C1 segment of cervical spinal cord (tissue), 14 donors: ENCODE data around the gene KIF18B.
"Not testable (repeated sequence)": the region's sequence is repeated elsewhere in the genome, so short reads cannot be mapped to it uniquely, and the experiment has no call there.

Experiments used
- DNase-seq, 14 donors: peaks; one replicate each; lab custom pipeline; 2025; lab: John Stamatoyannopoulos, UW

The KIF18B gene

DNA sequence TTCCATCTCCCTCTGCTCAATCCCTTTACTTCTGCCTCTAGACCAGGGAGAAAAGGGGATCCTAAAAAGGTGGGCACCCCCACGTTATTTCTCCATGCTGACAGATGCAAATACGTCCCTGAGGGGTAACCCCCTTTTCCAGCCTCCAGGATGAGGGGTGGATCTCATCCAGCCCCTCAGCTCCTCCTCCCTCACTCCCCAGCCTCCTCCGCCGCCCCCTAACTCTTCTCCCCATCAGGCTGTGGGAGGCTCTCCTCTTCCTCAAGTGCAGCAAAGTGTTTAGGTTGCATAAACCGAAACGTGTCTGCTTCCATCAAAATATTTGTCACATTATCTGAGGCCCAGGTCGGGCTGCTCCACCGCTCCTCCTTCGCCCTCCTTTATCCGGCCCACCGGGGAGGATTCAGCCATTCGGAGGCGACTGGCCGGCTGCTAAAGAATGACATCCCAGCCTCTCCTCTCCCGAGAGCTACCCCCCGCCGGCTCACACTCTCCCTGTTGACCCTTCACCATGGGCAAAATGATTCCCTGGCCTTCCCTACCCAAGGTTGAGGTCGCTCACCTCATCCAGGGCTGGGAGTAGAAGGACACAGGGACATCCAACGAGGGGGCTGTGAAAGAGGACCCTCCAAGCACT lies 21.7 kb upstream of the KIF18B start:
- DNase-seq = no peak

DNA sequence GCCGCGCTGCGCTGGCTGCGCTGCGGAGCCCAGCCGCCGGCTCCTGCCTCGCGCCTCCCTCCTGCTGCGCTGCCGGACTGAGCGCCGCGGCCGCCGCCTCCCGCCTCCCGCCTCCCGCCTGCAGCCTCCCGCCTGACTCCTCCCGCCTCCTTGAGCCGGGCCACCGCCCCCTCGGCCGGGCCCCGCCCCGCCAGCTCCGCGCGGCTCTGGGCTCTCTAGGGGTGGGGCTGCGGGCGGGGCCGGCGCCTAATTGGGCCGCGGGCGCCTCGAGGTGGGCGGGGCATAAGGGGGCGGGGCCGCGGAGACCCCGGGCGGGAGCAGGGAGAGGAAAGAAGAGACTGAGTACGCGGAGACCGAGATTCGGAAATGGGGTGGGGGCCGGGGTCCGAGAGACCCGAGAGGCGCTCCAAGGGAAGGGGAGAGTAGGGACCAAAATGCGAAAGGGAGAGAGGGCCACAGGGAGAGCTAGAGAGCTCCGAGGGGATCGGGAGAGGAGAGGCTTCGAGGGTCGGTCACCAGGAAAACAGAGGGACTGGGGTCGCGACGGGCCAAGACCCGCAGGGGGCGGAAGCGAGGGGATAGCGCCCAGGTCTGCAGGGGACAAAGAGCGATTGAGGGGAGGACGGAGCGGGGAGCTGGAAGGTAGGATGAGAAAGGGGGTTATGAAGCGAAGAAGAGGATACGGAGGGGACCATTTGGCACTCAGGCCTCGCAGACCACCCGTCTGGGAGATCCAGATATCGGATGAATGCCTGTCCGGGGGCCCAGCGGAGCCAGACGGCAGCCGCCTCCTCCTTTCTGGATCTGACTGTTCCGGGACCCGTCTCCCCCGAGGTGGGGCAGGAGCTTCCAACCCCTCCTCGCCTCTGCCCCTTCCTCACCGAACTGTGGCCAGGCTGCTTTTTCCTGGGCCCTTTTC lies 20.9 kb upstream of the KIF18B start, which contains the start of gene C1QL1:
Gene C1QL1, minus strand, starts transcription at position 79 of the 919 bp plus-strand sequence. CDS start 255 bp downstream, outside the sequence.
- DNase-seq = peak in 12 of 14 donors; percentile 19 to 87 (median 63)

DNA sequence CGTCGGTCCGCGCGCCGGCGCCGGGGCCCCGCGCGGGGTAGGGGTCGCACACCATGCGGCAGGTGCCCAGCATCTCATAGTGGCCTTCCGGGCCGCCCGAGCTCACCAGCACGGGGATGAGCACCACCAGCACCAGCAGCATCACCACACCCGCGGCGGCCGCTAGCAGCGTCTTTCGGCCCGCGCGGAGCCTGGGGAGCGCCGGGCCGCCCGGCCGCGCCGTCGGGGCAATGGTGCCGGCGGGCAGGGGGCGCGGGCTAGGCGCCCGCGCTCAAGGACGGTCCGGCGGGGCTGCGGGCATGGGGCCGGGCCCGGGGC lies 20.3 kb upstream of the KIF18B start:
- DNase-seq = no peak

DNA sequence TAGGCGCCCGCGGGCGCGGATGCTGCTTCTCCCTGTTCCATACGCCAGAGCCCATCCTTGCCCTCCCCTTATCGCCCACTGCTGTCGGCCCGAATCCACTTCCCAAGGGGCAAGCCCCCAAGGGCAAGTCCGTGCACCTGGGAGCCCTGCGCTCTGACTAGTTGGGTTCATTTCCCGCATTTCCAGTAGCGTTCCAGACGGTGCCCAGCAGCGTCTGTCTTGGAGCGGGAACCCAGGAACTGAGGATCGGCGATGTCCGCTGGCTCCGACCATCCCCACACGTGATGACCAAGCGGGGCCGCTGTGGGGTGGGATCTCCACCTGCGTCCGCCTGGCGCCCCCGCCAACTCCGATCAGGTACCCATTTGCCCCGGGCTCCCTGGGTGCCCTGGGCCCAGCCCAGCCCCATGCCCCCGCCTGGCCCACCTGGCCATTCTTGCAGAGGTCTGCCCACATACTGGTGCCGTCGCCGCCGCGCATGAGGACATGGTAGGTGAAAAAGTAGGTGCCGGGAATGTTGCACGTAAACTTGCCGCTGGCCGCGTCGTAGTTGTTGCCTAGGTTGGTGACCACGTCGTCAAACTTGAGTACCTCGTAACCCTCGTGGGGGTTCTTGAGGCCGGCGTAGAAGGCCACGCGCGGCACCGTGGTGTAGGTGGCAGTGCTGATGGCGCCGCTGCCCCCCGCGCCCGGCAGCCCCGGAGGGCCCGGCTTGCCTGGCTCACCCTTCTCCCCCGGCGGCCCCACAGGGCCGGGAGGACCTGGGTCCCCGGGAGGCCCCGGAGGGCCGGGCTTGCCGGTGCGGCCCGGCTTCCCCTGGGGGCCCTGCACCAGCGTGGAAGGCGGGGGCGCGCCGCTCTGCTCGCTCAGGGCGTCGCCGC lies 19.7 kb upstream of the KIF18B start:
- DNase-seq = no peak

DNA sequence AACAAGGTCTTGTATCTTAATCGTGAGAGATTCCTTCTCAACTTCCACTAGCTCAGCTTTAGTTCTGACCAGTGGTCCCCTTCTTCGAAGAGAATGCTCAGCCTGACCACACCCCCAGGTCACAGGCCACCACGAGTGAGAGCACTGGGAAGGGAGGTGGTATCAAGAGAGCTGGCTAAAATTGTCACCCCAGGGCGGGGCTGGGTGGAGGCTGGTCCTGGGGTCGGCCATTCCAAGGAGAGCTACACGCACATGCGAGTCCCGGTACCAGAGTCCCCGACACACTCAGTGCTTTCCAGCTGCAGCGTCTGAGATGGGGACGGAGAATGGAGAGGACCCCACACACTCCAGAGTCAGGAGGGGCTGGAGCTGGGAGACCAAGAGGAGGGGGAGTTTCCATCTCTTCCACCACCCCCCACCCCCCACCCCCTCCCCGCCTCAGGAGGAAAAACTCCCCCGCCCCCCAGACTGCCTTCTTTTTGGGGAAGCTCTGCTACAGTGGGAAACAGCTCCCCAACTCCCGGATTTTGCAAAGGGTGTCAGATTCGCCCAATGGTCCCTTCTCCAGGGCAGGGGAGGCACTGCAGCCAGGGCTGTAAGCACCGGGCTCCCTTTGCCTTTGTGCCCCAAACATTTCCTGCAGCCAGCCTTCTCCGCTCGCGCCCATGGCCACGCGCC lies 18.9 kb upstream of the KIF18B start:
- DNase-seq = no peak

DNA sequence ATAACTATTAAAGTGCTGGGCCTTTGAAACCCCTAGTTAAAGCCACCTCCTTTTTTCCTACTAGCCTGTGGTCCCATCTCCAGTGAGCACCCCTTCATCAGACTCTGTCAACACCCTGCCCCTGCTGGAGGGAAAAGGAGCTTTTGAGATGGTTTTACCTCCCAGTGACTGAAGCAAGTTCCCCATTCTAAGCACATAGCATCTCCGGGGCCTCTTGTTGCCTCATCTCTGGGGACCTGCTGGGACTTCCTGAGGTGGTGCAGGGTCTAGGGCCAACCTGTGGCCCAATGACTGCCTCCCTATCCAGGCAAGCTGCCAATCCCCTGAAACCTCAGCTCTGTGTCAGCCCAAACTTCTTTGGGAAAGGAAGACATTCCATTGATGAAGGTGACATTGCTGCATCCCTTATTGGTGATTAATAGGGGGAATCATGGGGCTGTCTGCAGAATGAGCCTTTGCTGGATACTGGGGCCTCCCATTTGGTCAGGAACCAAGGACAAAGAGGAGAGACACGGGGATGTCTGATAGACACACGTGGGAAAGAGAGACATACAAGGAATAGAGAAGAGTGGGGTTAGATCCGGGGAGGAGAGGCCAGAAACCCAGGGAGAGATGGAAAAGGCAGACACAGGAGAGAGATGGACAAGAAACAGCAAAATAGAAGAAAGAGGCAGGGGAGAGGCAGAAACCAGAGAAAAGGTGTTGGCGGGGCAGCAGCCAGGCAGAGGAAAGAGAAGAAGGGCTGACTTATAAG lies 18.1 kb upstream of the KIF18B start:
- DNase-seq = no peak

DNA sequence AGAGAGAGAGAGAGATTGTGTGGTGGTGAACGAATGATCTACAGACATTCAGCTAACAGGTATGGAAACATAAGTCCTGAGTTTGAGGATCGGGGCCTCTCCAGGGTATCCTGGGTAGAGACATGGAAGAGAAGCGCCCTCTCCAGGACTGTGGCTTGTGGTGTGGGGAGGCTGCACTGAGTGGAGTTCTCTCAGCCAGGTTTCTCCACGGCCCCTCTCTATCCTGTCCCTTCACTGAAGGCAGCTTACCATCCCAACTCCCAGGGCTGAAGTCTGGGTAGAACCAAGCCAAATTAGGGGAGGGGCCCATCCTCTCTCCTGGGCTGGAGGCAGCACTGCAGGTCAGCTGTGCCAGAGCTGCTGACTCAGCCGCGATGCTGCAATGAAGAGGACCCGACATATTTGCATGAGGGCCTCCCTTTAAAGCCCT lies 14.4 kb upstream of the KIF18B start:
- DNase-seq = no peak

DNA sequence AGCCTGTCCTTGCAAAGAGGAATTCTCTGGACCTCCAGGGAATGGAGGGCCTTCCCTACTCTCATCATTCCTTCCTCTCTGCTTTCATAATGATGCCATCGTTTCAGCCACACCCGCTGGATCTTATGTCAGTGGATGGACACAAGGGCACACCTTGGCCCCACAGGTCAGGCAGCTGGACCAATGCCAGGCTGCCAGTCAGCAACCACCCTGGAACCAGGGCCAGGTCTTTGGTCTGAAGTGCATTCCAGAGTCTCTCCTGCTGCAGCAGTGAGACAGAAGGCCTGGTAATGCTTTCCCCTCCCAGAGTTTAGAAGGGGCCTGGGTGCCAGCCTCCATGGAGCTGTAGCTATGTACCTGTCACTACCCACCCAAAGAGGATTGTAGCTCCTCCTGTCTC lies 13.1 kb upstream of the KIF18B start:
- DNase-seq = no peak

DNA sequence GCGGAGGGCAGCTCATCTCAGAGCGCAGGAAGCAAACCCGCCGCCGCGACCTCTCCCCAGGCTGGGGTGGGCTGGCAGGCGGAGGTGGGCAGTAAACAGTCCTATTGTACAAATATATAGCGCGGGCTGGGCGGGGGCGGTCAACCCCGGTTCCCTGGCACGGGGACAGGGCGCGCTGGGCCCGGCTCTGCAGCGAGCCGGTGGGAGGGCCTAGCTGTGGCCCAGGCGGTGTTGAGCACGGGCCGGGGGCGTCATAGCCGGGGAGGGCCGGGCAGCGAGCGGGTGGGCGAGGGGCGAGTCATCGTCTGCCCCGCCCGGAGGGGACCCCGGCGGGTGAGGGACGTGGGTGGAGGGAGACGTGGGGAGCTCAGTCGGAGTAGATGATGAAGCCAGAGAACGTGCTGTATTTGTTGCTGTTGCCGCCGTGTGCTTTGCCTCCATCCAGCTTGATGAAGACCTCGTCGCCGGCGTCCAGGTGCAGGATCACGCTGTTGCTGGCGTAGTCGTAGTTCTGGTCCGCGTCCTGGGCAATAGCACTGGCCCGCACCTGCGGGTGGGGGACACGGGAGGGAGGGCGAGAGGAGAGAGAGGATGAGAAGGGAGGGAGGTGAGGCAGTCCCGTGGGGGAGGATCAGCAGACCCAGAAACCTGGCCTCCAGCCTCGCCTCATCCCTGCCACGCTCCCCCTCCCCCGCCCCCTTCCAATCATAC lies 12.4 kb upstream of the KIF18B start:
- no peak for DNase-seq

DNA sequence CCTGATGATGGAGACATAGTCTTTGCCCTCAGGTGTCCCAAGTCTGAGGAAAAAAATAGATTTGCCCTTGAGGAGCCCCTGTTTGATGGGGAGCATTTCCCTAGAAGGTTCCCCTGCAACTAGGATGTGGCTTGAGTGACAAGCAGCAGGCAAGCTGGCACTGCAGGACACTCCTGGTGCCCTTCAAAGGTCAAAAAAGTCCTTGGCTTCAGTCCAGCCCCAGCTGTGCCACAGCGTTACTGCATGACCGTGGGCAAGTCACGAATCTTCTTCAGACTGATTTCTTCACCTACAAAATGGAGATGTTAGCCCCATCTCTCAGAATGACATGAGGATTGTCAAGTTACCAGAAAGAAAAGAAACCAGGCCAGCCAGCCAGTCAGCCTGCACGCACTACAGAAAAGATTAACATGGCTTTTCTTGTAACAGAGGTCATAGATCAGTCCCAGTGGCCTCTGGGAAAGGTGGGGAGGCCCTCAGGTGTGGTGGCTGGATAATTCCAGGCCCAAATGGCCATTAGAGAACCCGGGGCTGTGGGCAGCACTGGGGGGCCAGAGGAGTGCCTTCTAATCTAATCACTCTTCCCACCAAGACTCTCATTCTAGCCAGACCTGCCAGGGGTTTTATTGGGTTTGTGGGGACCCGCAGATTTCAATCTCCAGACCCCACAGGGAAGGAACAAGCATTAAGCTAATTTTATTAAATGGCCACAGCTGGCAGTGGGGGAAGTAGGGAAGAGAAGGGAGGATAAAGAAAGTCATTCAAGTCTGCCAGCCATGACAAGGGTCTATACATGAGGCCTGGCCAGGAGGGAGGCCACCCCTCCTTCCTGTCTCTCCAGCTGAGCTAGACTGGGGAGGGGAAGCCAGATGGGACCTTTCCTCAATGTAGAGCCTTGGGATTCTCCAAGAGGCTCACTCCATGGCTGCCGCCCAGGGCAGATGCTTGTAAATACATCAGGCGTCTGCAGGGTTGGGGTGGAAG lies 9.7 kb upstream of the KIF18B start:
- peak in 2 of 14 donors; percentile 16 to 33 for DNase-seq

DNA sequence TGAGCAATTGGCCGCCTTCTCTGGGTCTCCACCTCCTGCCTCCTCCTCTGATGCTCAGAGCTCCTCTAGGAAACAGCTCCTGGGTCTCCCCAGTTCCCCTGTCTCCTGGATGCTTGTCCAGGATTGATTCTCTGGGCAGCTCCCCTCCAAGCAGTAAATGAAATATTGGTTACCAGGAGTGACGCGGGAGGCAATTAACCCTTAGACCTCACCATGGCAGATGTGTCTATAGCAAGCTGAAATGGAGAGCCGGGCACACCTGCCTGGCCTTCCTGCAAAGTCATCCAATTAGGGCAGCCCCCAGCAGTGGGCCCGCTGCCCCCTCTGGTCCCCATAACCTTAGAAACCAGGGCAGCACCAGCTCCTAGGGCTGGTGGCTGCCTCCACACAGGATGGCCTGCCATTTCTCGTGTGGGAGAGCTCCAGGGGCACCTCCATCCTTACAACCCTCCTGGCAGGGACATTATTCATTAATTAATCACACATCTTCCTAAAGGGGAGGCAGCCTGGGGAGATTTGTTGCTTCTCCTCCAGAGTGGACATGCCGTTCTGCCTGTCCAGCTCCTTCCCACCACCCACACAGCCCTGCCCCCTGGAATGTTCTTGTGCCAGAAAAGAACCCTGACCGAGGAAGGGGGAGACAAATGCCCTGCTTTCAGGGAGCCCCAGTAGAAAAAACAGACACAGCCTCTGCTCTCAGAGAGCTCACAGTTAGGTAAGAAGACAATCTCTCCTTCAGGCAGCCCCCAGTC lies 8.3 kb upstream of the KIF18B start:
- no peak for DNase-seq

DNA sequence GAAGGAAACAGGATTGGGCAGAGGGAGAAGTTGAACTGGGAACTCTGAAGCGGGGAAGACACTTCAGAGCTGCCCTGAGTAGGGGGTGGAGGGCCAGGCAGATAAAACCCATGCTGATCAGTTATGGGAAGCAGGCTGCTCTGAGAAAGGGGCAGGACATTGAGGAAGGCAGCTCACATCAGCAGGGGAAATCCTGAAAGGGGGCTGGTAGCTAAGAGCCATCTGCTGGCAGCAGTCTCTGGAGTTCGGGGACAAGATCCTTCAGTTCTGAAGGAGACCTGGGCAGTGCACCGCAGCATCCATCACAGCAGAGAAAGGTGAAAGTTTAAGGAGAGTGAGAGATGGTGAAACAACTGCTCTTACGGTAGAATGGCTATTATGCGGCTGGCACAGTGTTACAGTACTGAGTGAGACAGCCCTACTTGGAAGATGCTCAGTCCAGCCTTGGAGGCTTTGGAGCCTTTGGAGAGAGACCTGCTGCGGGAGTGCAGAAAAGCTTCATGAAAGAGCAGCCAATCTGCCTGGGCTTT lies 5.4 kb upstream of the KIF18B start:
- DNase-seq = no peak

DNA sequence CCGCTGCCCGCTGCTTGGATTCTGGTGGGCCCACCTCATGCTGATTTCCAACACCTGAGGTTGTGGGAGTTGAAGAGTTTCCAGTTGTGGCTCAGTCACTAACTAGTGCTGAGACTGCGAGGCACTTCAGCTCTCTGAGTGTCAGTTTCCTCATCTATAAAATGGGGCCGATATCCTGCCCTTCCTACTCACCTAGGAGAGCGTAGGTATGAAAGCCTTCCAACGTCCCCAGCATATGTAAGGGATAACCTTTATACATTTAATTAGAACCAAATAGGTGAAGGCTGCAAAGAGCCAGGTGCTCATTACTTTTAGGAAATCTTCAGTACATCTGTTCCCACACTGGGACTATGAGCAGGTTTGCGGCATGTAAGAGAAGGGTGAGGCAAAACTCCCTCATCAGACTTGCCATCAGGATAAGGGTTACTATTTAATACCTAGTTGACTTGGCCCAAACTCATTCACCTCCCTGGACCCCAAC lies 782 bp upstream of the KIF18B start:
- DNase-seq = no peak

DNA sequence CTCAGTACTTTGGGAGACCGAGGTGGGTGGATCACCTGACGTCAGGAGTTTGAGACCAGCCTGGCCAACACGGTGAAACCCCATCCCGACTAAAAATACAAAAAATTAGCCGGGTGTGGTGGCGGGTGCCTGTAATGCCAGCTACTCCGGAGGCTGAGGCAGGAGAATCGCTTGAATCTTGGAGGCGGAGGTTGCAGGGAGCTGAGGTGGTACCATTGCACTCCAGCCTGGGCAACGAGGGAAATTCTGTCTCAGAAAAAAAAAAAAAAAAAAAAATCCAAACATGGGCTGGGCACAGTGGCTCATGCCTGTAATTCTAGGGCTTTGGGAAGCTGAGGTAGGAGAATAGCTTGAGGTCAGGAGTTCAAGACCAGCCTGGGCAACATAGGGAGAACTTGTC lies 1.9 kb downstream of the KIF18B start:
- not testable (repeated sequence) for DNase-seq

DNA sequence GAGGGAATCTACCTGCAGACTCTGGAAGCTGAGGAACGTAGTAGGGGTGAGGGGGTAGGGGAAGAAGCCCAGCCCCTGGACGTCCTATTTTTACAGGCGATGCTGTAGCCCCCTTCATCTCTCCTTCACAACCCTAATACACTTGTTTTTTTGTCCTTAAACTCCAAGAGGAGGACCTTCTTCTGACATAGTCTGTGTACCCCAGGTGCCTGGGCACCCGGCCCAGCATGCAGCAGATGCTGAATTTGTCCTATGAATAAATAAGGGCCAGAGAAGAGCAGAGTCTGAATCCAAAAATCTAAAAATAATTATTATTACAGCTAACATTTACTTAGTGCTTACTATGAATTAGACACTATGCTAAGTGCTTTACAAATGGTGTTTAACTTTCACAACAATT lies 5.1 kb downstream of the KIF18B start:
- no peak for DNase-seq

DNA sequence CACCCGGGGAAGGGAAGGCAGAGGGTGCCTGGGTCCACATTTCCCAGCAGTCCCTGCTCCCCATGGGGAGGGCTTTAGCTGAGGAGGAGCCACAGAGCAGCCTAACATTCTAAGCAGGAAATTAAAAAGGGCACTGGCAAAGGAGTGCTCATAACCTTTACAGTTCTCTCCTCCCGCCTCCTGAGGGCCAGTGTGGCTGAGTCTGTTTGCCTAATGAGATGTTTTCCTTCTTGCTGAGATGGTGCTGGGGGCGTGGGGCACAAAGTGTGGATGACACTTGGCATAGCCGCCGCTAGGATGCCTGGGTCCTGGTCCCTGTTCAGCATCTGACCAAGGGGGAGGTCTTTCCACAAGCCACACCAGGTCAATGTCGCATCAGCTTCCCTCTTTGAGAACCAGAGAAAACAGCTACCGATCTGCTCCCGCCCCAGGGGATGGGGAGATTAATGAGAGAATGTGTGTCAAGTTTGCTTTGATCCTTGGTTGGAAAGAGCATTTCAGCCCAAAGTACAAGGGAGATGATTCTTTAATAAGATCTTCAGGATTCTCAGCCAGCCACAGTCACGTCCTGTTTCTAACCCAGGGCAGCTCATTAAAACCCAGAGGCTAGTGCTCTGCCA lies 5.8 kb downstream of the KIF18B start:
- DNase-seq = no peak

DNA sequence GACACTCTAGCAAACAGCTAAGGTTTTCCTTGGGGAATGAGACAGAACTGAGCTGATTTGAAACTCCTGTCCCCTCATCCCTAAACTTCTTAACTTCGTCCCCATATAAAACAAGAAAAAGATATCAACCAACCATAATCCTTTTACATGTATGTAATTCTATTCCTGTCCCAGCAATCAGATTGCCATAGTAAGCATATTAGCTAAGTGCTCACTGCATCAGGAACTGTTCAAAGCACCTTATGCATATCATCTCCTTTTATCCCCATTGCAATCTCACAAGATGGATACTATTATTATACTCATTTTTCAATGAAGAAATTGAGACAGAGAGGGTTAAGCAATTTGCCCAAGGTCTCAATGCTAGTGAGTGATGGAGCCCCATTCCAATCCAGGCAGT lies 6.8 kb downstream of the KIF18B start:
- DNase-seq = no peak
